IPS-18c (cell line): ENCODE results near the gene MAPK11.

Source experiments
- H3K4me3 ChIP-seq: 2 replicates; pipeline ENCODE4 v1.7.0; 2013; ENCODE audit warnings: low read depth, mild to moderate bottlenecking, low read length, moderate library complexity; ENCODE audit not compliant: insufficient read depth
- H3K9me3 ChIP-seq: one replicate; pipeline ENCODE4 v1.6.1; 2013; ENCODE audit warnings: mild to moderate bottlenecking, low read length, moderate library complexity; ENCODE audit not compliant: control insufficient read depth, insufficient read depth

Gene MAPK11

DNA sequence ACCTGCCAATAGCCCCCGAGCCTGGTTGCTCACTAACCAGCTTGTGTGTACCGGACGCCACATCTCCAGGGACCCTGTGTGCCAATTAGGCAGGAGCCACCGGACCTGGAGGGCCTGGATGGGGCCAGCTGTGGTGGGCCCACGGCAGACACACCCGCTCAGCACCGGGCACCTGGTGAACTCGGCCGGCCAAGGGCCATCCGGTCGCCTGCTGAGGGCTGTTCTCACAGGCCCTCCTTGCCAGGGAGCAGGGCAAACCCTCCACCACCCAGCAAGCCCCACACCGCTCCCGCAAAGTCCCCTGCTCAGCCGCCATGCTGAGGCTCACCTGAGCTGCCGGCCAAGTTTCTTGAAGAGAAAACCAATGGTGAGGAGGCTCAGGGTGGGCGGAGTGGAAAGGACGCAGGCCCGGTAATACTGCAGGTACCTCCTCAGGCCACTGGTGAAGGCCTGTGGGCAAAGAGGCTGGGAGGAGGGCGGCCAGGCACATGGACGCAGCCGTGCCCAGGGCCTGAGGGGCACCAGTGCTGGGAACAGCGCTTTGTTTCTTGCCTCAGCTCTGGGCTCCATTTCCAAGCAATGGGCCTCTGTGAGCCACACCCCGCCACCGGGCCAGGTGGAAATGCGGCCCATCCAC, 42.5 kb downstream of the MAPK11 start:
- H3K4me3 ChIP-seq, result no peak overlapping the region
- H3K9me3 ChIP-seq, result no peaks in the 10 kb centered on the region

DNA sequence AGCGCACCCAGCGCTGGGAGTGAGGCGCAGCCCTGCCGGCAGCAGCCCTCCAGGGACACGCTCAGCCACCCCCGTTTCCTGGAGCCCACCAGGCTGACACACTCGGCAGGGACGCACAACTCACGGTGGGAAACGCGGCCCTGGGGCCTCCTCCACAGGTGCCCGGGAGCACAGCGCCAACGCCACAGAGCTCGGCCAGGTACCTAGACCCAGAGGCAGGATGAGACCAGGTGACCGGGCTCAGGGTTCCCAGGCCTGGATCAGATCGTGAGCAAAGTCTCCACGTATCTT, 43.4 kb downstream of the MAPK11 start:
- Histone ChIP-seq H3K9me3 (no peaks in the 10 kb centered on the region), H3K4me3 (no peak overlapping the region)

DNA sequence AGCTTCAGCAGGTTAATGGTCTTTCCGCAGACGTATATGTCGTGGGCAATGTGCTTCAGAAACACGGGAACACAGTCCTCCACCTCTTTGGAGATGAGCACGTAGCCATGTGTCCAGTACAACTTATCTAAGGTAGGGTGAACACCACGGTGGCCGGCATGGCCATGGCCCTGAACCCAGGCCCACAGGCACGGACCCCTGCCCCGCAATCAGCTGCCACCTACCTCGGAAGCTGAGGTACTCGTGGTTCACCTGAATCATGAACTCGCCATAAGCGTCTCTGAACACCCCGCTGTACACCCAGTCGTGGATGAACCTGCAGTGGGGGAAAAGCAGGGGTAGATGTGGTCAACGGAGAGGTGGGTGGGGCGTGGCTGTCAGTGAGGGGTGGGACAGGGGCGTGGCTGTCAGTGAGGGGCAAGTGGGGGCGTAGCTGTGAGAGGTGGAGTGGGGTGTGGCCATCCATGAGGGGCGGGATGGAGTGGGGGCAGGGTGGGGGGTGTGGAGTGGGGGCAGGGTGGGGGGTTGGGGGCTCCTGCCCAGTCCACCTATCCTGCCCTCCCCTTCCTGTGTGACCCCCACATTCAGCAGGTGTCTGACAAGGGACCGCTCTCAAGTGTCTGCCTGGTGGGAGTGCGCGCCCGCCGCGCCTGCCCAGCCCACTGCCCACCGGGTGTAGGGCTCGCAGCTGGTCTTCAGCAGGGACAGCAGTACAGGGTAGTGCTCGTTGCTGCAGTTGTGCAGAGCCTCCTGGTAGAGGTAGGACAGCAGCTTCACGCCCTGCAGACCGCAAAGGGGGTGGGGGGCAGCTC, 43.9 kb downstream of the MAPK11 start:
- Histone ChIP-seq H3K4me3 (no peak overlapping the region), H3K9me3 (peaks cover 2% of the 10 kb centered on the region)

DNA sequence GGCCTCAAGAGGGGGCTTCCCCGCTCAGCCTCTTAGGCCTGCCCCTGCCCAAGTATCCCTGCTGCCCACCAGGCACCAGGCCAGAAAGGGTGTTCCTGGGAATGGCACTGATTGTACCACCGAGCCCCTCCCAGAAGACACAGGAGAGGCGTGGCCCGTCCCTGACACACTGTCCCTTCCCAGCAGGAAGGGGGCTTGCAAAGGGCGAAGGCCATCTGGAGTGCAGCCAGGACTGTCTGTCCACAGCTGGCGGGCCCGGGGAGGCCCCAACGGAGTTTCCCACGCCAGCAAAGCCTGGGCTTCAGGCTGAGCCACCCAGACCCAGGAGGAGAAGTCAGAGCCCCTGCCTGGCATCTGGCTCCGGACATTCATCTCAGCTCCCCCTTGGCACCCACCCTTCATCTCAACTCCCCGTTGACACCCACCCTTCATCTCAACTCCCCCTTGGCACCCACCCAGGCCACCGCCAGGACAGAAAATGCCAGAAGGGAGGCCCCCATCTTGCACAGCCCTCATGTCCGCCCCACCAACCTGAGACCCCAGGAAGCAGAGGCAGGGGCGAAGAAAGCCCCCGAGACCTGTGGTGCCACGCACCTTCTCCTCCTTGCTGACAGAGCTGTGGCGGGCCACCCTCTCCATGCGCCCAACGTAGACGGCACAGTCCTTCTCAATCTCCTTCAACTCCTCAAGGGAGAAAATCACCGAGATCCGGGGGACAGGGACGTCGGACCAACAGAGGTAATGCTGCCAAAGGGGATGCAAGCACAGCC, 44.8 kb downstream of the MAPK11 start:
- H3K9me3 ChIP-seq, result peaks cover 2% of the 10 kb centered on the region

DNA sequence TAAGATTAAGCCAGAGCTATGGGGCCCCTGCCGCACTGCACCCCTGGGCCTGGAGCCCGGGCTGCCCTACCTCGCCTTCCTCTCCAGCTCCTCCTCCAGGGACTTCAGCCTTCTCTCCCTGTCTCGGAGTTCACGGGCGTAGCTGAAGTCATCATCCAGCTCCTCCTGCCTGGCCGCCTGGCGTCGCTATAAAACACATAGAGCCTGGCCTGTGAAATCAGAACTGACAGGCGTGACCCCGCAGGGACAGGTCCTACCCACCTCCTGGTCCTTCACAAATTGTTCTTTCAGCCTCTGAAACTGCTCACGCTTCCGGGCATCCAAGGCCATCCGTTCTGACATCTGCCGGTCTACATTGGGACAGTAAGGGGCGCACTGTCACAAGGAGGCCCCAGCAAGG, 46.1 kb downstream of the MAPK11 start:
- Histone ChIP-seq H3K4me3 (no peak overlapping the region; the same call in 1 of the 2 replicates), H3K9me3 (peaks cover 2% of the 10 kb centered on the region)

More for the DNA sequence above, 44.8 kb downstream of the MAPK11 start:
- H3K4me3 ChIP-seq, result no peak overlapping the region

DNA sequence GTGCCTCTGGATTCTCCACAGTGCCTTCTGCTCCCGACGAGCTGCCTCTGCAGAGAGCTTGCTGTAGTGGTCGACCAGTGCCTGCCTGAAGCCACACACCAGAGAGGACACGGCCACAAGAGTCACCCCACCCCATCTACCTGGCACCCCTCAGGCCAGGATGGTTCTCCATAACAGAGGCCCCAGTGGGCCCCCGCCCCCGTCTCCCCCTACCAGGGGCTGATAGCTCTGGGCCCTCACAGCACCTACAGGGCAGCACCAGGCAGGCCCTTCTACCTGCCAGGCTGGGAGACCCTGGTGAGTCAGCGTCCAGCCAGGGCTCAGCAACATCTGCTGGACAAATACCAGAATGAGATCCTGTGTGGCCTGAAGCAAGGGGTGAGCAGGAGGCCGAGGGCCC, 47.7 kb downstream of the MAPK11 start:
- no peak overlapping the region for H3K4me3 ChIP-seq
- peaks cover 2% of the 10 kb centered on the region for H3K9me3 ChIP-seq

DNA sequence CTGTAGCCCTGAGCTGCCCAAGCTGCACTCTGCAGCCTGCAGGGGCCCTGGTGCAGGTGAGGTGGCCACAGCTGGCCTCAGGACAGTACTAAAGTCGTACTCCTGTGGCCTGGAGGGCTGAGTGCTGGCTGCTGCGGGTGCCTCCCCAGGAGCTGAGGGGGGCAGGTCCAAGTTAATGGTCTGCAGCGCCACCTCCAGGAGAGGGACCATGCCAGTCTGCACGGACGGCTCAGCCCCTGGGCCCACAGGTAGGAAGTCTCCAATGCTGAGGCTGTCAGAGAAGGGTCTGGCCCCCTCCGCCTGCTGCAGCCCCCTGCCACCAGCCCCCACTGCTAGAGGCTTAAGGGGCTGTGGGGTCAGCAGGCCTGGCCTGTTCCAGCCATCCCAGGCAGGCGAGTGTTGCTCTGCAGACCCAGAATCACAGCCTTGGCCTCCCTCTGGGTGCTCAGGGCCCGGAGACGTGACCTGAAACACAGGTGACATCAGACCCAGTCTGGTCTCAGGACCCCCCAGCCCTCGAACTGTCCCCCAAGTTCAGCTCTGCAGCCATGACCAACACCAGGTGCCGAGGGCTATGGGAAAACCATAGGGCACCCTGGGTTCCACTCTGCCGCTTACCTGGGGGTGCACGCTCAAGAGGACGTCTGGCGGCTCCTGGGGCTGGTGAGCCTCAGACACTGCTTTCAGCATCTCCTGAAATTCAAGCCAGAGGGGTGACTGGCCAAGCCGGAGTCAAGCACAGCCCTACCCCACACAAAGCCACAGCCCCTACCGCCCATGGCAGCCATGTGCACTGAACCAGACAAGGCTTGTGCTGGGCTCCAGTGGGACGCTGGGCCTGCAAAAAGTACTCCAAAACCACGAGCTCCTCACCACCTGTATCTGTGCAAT, 48.5 kb downstream of the MAPK11 start:
- Histone ChIP-seq H3K4me3 (no peak overlapping the region), H3K9me3 (peaks cover 2% of the 10 kb centered on the region)

DNA sequence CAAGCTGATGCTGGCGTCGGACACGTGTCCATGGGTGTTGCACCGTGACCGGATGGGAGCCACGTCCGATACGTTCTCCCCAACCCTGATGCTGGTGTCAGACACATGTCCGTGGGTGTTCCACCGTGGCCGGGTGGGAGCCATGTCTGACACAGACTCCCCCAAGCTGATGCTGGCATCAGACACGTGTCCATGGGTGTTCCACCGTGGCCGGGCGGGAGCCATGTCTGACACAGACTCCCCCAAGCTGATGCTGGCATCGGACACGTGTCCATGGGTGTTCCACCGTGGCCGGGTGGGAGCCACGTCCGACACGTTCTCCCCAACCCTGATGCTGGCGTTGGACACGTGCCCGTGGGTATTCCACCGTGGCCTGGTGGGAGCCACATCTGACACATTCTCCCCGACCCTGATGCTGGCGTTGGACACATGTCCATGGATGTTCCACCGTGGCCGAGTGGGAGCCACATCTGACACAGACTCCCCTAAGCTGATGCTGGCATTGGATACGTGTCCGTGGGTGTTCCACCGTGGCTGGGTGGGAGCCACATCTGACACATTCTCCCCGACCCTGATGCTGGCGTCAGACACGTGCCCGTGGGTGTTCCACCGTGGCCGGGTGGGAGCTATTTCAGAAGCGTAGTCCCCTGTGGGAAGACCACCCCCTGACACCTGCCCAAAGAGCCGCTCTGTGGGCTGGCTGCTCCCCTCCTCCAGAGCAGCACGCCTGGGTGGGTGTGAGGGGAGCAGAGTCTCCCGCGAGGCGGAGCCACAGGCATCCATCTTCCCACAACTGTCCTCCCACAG, 49.4 kb downstream of the MAPK11 start:
- peaks cover 2% of the 10 kb centered on the region for H3K9me3 ChIP-seq
- H3K4me3 ChIP-seq, result no peak overlapping the region

DNA sequence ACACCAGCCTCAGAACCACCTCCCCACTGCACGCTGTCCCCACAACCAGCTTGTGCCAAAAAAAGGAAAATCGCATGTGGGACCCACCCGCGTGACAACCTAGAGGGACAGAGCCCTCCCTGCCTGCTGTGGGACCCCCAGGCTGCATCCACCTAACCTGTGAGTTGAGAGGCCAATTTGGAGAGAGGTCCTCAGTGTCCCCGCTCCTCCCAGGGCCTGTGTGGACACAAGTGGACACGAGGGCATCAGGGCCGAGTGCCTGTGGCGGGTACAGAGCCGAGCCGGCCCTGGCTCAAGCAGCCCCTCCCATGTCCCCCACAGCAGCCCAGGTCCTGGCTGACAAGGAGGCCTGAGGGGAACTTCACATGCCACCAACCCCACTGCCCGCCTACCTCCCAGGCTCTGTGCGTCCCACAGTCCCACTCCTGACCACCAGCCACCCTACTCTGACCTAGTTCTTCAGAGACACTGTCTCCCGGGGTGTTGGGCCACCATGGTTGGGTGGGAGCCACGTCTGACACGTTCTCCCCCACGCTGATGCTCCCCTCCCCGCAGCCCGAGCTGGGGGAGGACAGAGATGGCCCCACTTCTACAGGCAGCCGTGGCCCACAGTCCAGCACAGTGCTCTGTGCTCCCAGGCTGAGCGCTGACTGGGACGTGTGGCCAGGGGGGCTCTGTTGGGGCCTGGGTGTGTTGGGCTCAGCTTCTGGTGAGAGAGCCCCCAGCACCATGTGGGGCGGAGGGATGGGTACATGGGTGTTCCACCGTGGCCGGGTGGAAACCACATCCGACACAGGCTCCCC, 50.2 kb downstream of the MAPK11 start:
- Histone ChIP-seq H3K9me3 (peaks cover 2% of the 10 kb centered on the region), H3K4me3 (no peak overlapping the region)

DNA sequence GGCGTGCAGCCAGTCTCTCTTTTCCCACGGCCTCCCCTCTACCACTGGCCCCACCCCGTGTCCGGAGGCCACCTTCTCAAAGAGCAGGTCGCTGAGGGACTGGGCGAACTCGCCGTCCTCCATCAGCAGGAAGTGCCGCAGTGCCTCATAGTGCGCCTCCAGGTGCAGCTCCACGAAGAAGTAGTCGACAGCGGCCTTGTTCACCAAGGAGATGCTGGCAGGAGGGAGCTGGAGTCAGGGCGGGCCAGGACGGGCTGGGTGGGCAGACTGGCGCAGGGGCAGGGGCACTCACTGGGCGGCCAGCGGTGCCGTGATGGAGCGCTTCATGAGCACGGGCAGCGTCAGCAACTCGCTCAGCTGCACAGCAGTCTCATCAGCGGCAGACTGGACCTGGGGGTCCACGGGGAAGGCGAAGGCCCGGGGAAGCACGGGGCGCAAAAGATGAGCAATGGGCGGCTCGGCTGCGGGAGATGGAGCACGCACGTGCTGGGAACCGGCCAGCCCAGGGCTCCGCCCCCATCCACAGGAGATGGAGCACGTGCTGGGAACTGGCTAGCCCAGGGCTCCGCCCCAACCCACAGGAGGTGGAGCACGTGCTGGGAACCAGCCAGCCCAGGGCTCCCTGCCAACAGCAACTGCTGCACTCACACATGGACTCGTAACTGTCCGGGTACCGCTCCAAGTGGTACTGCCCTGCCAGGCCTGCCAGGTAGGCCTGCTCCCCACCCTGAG, 51.0 kb downstream of the MAPK11 start:
- H3K4me3 ChIP-seq, result no peak overlapping the region
- peaks cover 2% of the 10 kb centered on the region for H3K9me3 ChIP-seq

DNA sequence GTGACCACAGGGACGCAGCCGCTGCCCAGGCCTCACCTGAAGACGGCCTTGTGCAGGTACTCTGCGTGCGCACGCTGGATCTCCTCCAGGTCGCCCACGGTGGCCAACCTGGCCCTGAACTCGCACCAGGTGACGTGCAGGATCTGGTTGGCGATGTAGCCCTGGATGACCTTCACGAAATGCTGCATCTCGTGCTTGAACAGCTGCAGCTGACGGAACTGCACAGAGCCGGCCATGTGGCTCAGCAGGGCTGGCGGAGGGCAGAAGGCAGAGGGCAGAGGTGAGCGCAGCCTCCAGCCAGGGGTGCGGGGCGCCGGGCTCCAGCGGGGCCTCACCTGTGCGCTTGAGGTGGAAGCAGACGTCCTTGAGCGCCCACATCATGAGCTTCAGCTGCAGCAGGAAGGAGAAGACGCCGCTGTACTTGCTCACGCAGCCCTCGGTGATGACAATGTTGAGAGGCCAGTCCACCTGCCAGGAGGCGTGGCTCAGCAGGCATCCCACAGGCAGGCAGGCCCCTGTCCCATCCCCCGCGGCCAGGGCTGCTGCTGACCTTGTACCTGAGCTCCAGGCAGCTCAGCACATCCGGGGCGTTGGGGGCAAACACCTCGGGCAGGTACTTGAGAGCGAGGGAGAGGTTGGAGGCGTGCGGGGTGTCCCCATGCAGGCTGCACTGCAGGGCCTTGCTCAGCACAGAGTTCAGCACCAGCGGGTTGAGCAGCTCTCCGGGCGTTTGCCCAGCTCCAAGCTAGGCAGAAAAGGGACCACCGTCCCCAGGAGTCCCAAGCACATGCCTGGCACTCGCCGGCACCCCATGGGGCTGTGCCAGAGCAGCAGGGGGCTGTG, 51.8 kb downstream of the MAPK11 start:
- Histone ChIP-seq H3K4me3 (no peak overlapping the region), H3K9me3 (peaks cover 2% of the 10 kb centered on the region)

DNA sequence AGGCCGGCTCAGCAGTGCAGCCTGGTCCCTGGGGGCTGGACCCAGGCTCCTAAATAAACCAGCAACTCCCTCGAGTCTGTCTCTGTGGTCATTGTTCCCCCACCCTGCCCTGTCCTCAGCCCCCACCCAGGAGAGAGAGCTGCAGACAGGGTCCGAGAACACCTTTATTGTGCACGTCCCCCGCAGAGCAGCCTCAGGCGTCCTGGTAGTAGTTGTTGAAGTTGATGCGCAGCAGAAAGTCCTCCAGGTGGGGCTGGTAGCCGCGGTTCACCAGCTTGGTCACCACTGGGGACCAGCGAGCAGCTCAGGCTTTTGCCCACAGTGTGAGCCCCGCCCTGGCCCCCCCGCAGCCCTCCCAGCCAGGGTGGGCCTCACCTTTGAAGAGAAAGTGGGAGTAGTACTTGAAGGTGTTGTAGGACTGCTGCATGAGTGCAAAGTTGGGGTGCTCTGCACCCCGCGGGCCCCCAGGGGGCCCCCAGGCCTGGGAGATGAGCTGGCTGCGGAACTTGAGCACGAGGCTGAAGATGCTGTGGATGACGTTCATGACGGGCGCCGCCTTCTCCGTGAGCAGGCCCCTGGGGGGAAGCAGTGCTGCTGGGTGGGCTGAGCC, 52.5 kb downstream of the MAPK11 start:
- Histone ChIP-seq H3K4me3 (no peak overlapping the region), H3K9me3 (peaks cover 2% of the 10 kb centered on the region)

DNA sequence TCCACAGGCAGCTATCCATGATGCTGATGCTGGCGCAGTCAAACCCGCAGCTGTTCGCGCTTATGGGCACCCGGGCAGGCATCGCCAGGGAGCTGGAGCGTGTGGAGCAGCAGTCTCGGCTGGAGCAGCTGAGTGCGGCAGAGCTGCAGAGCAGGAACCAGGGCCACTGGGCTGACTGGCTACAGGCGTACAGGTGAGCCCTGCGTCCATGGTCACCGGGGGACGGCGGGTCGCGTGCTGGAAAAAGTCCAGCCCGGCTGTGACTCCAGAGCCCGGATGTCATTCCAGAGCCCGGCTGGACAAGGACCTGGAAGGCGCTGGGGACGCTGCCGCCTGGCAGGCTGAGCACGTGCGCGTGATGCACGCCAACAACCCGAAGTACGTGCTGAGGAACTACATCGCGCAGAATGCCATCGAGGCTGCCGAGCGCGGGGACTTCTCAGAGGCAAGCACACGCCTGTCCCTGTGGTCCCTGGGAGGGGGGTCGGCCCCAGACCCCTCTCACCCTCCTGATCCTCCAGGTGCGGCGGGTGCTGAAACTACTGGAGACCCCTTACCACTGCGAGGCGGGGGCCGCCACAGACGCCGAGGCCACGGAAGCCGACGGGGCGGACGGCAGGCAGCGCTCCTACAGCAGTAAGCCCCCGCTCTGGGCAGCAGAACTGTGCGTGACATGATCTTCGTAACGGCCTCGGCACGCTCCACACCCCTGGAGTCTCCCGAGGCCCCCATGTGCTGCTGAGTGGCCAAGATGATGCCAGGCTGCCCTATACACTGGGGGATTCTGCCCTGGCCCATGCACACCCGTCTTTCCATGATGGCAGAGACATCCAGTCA, 53.3 kb downstream of the MAPK11 start:
- Histone ChIP-seq H3K9me3 (peaks cover 2% of the 10 kb centered on the region), H3K4me3 (no peak overlapping the region)
